C4-2B (cell line): Measurements from ENCODE around the gene ADGRD1.

Source experiments
- CTCF ChIP-seq: fragments of 450-650 bp; conservative IDR thresholded peaks from 2 replicates; pipeline ENCODE4 v1.5.1; 2017; ENCODE audit warnings: mild to moderate bottlenecking
- ZFX ChIP-seq: fragments of 450-650 bp; IDR thresholded peaks from 2 replicates; pipeline ENCODE4 v1.6.1; 2017

GRCh38 chr12:131171029-131171428 is 217.3 kb downstream of the ADGRD1 start:
- TF ChIP-seq CTCF (no peak), ZFX (no peak)
